Fibroblast of the aortic adventitia (primary cell): ENCODE data around the gene UBE2D1. TPM values are rescaled to one million over a fixed set of nuclear protein-coding genes. Genes with fewer than 3 reads are reported as not detected.

ENCODE experiments used
- DNase-seq: peaks from one replicate; pipeline ENCODE4 v3.0.0-alpha.2; 2010; ENCODE audit warnings: low read depth
- H3K4me3 ChIP-seq: 2 replicates; pipeline ENCODE4 v1.5.1; 2011; ENCODE audit warnings: low read depth, mild to moderate bottlenecking, control low read depth, low read length, moderate library complexity
- total RNA-seq: library from RNA; depleted of rRNA; stranded (reverse); fragments of >200 nt; gene quantifications from 2 replicates; pipeline ENCODE4 v1.2.3, GENCODE V29; 2012; ENCODE audit warnings: low replicate concordance
- TF ChIP-seq, protein P1 (sequence below): IDR thresholded peaks from 2 replicates; pipeline ENCODE4 v1.5.1; 2011; ENCODE audit warnings: mild to moderate bottlenecking, low read length, control low read depth, inconsistent platforms; ENCODE audit not compliant: insufficient read depth

The UBE2D1 gene
- total RNA-seq, 1 donor: 25.0 TPM

DNA sequence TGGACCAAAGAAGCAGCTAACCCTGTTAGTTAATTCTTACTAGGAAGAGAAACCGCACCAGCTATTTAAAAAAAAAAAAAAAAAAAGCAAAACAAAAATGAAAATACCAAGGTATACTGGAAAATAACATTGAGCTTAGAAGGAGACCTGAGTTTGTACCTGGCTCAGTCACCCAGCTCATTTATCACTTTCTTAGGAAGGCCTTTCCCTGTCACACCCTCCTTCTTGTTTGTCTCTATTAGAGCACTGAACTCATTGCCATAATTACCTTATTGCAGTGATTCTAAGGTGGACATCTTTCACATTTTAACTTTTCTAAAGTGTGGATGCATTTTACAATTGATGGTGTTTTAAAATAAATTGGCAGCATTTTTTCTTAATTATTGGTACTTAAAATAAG is 24.1 kb downstream of the UBE2D1 start:
- TF ChIP-seq, protein P1, sequence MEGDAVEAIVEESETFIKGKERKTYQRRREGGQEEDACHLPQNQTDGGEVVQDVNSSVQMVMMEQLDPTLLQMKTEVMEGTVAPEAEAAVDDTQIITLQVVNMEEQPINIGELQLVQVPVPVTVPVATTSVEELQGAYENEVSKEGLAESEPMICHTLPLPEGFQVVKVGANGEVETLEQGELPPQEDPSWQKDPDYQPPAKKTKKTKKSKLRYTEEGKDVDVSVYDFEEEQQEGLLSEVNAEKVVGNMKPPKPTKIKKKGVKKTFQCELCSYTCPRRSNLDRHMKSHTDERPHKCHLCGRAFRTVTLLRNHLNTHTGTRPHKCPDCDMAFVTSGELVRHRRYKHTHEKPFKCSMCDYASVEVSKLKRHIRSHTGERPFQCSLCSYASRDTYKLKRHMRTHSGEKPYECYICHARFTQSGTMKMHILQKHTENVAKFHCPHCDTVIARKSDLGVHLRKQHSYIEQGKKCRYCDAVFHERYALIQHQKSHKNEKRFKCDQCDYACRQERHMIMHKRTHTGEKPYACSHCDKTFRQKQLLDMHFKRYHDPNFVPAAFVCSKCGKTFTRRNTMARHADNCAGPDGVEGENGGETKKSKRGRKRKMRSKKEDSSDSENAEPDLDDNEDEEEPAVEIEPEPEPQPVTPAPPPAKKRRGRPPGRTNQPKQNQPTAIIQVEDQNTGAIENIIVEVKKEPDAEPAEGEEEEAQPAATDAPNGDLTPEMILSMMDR: no peak
- DNase-seq: no peak
- H3K4me3 ChIP-seq: no peak overlapping the region

DNA sequence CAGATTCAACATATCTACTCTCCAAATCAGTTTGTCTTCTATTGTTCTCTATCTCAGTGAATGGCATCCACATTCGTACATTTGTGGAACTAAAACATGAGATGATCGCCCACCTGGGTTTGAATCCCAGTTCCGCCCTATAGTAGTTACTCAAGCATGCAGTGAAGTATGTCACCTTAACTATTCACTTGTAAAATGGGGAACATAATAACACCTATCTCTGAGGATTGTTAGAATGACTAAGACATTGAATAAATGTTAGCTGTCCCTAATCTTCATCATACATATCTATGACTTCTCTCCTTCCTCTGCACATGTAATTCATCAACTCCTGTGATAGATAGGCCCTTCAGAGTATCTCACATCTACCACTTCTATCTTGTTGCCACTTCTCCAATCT is 24.7 kb downstream of the UBE2D1 start:
- no peak for DNase-seq
- TF ChIP-seq, protein P1: no peak

DNA sequence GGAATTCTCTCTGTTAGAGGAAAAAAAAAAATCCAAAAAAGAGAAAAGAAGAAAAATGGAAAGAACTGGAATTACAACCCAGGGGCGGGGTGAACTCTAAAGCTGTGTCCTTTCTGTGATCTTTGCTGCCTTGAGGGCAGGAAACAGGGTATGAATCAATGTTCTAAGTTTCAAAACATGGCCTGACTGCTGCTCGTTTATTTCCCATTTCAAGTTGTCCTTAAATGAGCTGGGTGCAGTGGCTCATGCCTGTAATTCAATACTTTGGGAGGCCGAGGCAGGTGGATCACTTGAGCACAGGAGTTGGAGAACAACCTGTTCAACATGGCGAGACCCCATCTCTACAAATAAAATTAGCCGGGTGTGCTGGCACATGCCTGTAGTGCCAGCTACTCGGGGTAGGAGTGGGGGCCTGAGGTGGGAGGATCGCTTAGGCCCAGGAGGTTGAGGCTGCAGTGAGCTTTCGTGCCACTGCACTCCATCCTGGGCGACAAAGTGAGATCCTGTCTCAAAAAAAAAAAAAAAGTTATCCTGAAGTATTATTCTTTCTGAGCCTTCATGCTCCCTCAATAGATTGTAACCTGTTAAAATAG is 25.7 kb downstream of the UBE2D1 start:
- no peak for DNase-seq
- TF ChIP-seq, protein P1: no peak
- H3K4me3 ChIP-seq: no peak overlapping the region

More for the DNA sequence above, 24.7 kb downstream of the UBE2D1 start:
- H3K4me3 ChIP-seq: no peak overlapping the region

DNA sequence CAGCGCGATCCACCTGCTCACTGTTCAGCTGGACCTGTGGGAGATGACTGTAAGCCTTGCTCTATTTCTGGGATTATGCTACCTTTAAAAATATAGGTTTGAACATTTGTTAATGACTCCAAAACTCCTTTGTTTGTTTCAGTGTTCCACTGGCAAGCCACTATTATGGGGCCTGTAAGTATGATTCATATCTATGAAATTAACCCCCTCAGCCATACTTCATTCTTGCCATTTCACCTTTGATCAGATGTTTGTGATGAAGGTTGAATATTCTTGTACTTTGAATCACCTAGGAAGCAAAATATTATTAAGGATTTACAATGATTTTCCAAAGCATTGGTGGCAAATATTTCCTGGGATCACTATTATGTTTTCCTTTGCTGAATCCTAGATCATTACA is 26.5 kb downstream of the UBE2D1 start:
- TF ChIP-seq, protein P1: no peak
- no peak overlapping the region for H3K4me3 ChIP-seq
- DNase-seq: no peak

DNA sequence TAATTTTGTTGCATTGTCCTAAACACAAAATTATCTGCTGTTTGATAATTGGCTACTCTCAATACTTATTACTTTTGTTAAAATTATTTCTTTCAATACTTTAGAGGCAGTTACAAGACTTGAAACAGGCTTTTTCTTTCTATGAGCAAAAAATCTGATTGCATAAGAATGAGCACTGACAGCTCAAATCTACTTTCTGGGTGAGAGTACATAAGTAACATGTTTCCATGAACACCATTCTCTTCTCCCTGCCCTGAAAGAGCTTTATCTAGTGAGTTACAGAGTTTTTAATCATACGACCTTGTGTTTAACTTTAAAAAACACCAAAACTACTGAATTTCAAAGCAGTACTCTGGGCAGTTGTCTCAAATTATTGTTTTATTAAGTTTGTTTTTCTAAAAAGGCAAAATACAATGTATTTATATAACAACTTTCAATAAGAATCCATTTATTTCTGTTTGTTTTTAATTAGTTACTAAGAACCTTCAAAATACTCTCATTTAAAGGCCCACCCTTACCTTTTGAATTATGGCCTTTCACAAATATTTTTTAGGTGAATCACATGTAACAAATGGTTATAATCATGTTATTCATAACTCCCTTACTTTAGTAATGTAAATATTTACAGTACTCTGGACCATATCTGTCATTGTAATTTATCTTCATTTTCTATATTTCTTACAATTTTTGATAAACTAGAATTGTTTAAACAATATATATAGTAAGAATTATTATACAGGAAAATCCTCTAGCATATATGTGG is 27.4 kb downstream of the UBE2D1 start:
- H3K4me3 ChIP-seq: no peak overlapping the region
- DNase-seq: peak; percentile 19
- TF ChIP-seq, protein P1: no peak

DNA sequence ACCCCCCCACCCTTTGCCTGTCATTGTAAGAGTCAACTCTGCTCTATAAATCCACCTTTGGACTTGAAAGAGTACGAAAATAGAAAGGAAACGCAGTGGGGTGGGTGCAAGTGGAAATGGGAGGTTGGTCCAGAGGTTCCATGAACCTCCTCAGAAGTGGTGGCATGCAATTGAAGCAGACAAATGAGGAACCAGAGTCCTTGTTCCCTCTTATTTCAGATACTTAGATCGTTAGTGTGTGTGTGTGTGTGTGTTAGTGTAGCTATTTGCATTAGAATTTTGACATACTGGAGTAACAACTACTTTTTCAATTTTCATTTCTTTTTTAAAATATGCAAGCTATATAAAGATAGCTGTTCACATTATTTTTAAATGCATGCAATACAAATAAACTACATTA is 32.3 kb downstream of the UBE2D1 start:
- DNase-seq: no peak
- H3K4me3 ChIP-seq: no peak overlapping the region
- TF ChIP-seq, protein P1: no peak
